K562 (cell line): ENCODE results near the gene CDC27. TPM values are rescaled to one million over a fixed set of nuclear protein-coding genes. Genes with fewer than 3 reads are reported as not detected.

Experiments used
- DMBX1 ChIP-seq: fragments of 250-450 bp; sonication (Bioruptor Pico); IDR thresholded peaks from 2 replicates; pipeline ENCODE4 v1.8.0; 2022; ENCODE audit warnings: inconsistent platforms, mild to moderate bottlenecking, moderate library complexity, borderline replicate concordance
- EGR1 ChIP-seq: fragments of 450-650 bp; conservative IDR thresholded peaks from 2 replicates; pipeline ENCODE4 v1.6.1; 2017; ENCODE audit warnings: mild to moderate bottlenecking
- ELF4 ChIP-seq: fragments of 450-650 bp; formaldehyde crosslinking; IDR thresholded peaks from 2 replicates; pipeline ENCODE4 v1.4.0; 2022; ENCODE audit warnings: missing genetic modification characterization
- MAFK ChIP-seq: IDR thresholded peaks from 2 replicates; pipeline ENCODE4 v1.6.1; 2011; ENCODE audit warnings: low read length, improper control_type of control experiment
- MYC ChIP-seq, 2 experiments: fragments of 250-450 bp in 1 of 2; sonication (Bioruptor Pico) in 1 of 2; IDR thresholded peaks; 2 replicates each; pipeline versions ENCODE4 v1.5.1 to v1.6.1; 2012 to 2021; ENCODE audit warnings: low read depth in 2 of 2, borderline replicate concordance in 1 of 2, improper control_type of control experiment in 1 of 2, low read length in 1 of 2, mild to moderate bottlenecking in 1 of 2, moderate library complexity in 1 of 2
- NFATC3 ChIP-seq: fragments of 450-650 bp; IDR thresholded peaks from 2 replicates; pipeline ENCODE4 v1.6.1; 2017; ENCODE audit warnings: mild to moderate bottlenecking
- SMAD4 ChIP-seq: fragments of 250-450 bp; sonication (Bioruptor Pico); conservative IDR thresholded peaks from 2 replicates; pipeline ENCODE4 v1.8.0; 2021; ENCODE audit warnings: inconsistent platforms, mild to moderate bottlenecking, moderate library complexity
- WHSC1 ChIP-seq: IDR thresholded peaks from one replicate; pipeline ENCODE4 v1.6.1; 2012; ENCODE audit warnings: low read length, control low read depth, inconsistent platforms
- ZBTB1 ChIP-seq: sonication (generic); formaldehyde crosslinking; IDR thresholded peaks from 2 replicates; pipeline ENCODE4 v1.8.1; 2023; ENCODE audit warnings: missing genetic modification reagents, low read depth, mild to moderate bottlenecking, borderline replicate concordance
- ZNF384 ChIP-seq: IDR thresholded peaks from 2 replicates; pipeline ENCODE4 v1.6.1; 2012; ENCODE audit warnings: low read depth, low read length, improper control_type of control experiment
- polyA plus RNA-seq, 8 experiments: library from polyadenylated mRNA; depleted of rRNA in 4 of 8; stranded (reverse) in 5 of 8; unstranded in 3 of 8; fragments of >200 nt; fragmentation: Nextera tagmentation in 2 of 8; fragmentation: Illumina TruSeq in 1 of 8; extraction: Ambion mirVana in 2 of 8; extraction: Trizol in 1 of 8; gene quantifications; 2 replicates each; pipeline versions ENCODE4 v1.2.1 to v1.2.3, GENCODE V29; 2011 to 2014; ENCODE audit warnings: inconsistent platforms in 1 of 8, missing spikeins in 1 of 8
- total RNA-seq, 7 experiments: library from RNA; depleted of rRNA in 6 of 7; stranded (reverse); fragments of >200 nt in 6 of 7; fragmentation: Illumina TruSeq in 2 of 7; extraction: Trizol in 2 of 7; gene quantifications; 2 replicates each; pipeline versions ENCODE4 v1.2.1 to v1.2.3, GENCODE V29; 2011 to 2021; ENCODE audit warnings: low replicate concordance in 1 of 7
- TF ChIP-seq, protein P1 (sequence below), 2 experiments: fragments of 450-650 bp in 1 of 2; sonication (generic) in 1 of 2; formaldehyde crosslinking in 1 of 2; IDR thresholded peaks; 2 replicates each; pipeline versions ENCODE4 v1.7.1 to v1.9.0; 2016 to 2022; ENCODE audit warnings: inconsistent platforms in 1 of 2, mild to moderate bottlenecking in 1 of 2, missing genetic modification reagents in 1 of 2
- TF ChIP-seq, protein P2 (sequence below), 2 experiments: fragments of 450-650 bp in 1 of 2; sonication (generic) in 1 of 2; formaldehyde crosslinking in 1 of 2; IDR thresholded peaks in 1 of 2; conservative IDR thresholded peaks in 1 of 2; 2 replicates each; pipeline versions ENCODE4 v1.6.1 to v1.8.1; 2016 to 2023; ENCODE audit warnings: mild to moderate bottlenecking in 2 of 2, moderate library complexity in 2 of 2, inconsistent platforms in 1 of 2, missing genetic modification reagents in 1 of 2
- TF ChIP-seq, protein P3 (sequence below): fragments of 250-450 bp; sonication (Bioruptor Pico); IDR thresholded peaks from 2 replicates; pipeline ENCODE4 v1.5.0; 2021
- TF ChIP-seq, protein P4 (sequence below): sonication (generic); formaldehyde crosslinking; IDR thresholded peaks from 2 replicates; pipeline ENCODE4 v1.8.1; 2022; ENCODE audit warnings: missing genetic modification reagents

Gene CDC27
- total and polyA plus RNA-seq, 9 of the 15 experiments (the other 6 are each of a cell fraction or from before 2014, with no cell fraction given): 28.6 to 155 (median 94.1) TPM

DNA sequence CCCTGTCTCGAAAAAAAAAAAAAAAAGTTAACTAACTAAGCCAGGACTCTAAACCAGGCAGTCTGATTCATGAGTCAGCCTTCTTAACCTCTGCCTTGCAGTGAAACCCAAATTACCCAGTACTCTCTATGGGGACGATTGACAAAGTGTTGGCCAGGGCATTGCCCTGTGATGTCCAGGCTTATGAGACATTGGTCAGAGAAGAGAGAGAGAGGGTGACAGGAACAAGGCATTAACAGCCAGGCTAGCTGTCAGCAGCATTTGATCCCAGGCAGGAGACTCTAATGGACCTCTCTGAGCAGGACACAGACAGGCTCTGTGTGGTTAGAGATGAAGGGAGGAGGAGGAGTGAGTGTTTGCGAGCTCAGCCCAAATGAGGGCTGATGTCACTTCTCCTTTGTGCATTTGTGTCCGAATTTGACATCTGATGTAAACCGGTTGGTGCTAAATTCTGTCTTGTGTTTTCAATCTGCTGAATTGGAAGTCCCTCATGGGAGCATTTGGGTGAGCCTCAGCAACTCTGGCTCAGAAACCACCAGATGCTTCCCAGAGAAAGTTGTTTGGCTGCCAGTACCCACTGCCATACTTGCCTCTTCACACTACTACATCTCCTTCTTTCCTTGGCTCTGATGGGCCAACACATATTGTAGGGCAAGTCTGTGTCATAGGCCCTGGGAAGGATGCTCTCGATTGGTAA lies 15.8 kb upstream of the CDC27 start (continued):
- TF ChIP-seq, protein P1, sequence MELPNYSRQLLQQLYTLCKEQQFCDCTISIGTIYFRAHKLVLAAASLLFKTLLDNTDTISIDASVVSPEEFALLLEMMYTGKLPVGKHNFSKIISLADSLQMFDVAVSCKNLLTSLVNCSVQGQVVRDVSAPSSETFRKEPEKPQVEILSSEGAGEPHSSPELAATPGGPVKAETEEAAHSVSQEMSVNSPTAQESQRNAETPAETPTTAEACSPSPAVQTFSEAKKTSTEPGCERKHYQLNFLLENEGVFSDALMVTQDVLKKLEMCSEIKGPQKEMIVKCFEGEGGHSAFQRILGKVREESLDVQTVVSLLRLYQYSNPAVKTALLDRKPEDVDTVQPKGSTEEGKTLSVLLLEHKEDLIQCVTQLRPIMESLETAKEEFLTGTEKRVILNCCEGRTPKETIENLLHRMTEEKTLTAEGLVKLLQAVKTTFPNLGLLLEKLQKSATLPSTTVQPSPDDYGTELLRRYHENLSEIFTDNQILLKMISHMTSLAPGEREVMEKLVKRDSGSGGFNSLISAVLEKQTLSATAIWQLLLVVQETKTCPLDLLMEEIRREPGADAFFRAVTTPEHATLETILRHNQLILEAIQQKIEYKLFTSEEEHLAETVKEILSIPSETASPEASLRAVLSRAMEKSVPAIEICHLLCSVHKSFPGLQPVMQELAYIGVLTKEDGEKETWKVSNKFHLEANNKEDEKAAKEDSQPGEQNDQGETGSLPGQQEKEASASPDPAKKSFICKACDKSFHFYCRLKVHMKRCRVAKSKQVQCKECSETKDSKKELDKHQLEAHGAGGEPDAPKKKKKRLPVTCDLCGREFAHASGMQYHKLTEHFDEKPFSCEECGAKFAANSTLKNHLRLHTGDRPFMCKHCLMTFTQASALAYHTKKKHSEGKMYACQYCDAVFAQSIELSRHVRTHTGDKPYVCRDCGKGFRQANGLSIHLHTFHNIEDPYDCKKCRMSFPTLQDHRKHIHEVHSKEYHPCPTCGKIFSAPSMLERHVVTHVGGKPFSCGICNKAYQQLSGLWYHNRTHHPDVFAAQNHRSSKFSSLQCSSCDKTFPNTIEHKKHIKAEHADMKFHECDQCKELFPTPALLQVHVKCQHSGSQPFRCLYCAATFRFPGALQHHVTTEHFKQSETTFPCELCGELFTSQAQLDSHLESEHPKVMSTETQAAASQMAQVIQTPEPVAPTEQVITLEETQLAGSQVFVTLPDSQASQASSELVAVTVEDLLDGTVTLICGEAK (IDR thresholded peaks at IDR 0.05): peak; percentile 2; the same call in 1 of the 2 replicates
- TF ChIP-seq, protein P1 (CRISPR knock-in tag; IDR thresholded peaks at IDR 0.05): no peak
- TF ChIP-seq NFATC3 (no peak), DMBX1 (peak; percentile 16; the same call in 1 of the 2 replicates), EGR1 (no peak), ZBTB1 (CRISPR knock-in tag) (no peak), ZNF384 (peak; percentile 81), SMAD4 (CRISPR knock-in tag) (peak; percentile 27), MAFK (peak; percentile 20; the same call in 1 of the 2 replicates), ELF4 (CRISPR knock-in tag) (0 out of 2 replicates have a peak, but pooled peaks have one; percentile 44), MYC (IDR thresholded peaks at IDR 0.05; ENCODE audit: low read depth, low read length) (no peak), MYC (CRISPR knock-in tag; IDR thresholded peaks at IDR 0.05; ENCODE audit: borderline replicate concordance, low read depth) (no peak), WHSC1 (no peak)
- TF ChIP-seq, protein P2, sequence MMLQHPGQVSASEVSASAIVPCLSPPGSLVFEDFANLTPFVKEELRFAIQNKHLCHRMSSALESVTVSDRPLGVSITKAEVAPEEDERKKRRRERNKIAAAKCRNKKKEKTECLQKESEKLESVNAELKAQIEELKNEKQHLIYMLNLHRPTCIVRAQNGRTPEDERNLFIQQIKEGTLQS (IDR thresholded peaks at IDR 0.05): peak; percentile 48
- TF ChIP-seq, protein P2 (CRISPR knock-in tag; conservative IDR thresholded peaks at IDR 0.05): no peak
- TF ChIP-seq, protein P3, sequence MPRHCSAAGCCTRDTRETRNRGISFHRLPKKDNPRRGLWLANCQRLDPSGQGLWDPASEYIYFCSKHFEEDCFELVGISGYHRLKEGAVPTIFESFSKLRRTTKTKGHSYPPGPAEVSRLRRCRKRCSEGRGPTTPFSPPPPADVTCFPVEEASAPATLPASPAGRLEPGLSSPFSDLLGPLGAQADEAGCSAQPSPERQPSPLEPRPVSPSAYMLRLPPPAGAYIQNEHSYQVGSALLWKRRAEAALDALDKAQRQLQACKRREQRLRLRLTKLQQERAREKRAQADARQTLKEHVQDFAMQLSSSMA: no peak
- TF ChIP-seq, protein P4, sequence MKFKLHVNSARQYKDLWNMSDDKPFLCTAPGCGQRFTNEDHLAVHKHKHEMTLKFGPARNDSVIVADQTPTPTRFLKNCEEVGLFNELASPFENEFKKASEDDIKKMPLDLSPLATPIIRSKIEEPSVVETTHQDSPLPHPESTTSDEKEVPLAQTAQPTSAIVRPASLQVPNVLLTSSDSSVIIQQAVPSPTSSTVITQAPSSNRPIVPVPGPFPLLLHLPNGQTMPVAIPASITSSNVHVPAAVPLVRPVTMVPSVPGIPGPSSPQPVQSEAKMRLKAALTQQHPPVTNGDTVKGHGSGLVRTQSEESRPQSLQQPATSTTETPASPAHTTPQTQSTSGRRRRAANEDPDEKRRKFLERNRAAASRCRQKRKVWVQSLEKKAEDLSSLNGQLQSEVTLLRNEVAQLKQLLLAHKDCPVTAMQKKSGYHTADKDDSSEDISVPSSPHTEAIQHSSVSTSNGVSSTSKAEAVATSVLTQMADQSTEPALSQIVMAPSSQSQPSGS: no peak
